HepG2 (cell line): Measurements from ENCODE around the gene TMEM178A.

ENCODE experiments used
- CTCF ChIP-seq: sonication (generic); formaldehyde crosslinking; IDR thresholded peaks from 2 replicates; pipeline ENCODE4 v1.5.0; 2020; ENCODE audit warnings: mild to moderate bottlenecking, missing genetic modification reagents, moderate library complexity
- FOXP1 ChIP-seq, 2 experiments: fragments of 450-650 bp in 1 of 2; IDR thresholded peaks; 2 replicates each; pipeline ENCODE4 v1.6.1; 2017 to 2018; ENCODE audit warnings: antibody characterized with exemption in 1 of 2
- MYNN ChIP-seq: sonication (generic); formaldehyde crosslinking; IDR thresholded peaks from 2 replicates; pipeline ENCODE4 v1.4.0; 2020; ENCODE audit warnings: mild to moderate bottlenecking, low read depth, missing genetic modification reagents
- POLR2A ChIP-seq, 2 experiments: IDR thresholded peaks; 2 replicates each; pipeline ENCODE4 v1.6.1; 2011; ENCODE audit warnings: low read depth in 2 of 2, low read length in 2 of 2, mild to moderate bottlenecking in 1 of 2, moderate library complexity in 1 of 2; ENCODE audit not compliant: insufficient read depth in 1 of 2
- SOX6 ChIP-seq, 2 experiments: fragments of 450-650 bp in 1 of 2; sonication (generic) in 1 of 2; formaldehyde crosslinking in 1 of 2; IDR thresholded peaks; 2 replicates each; pipeline versions ENCODE4 v1.4.0 to v1.6.1; 2017 to 2020; ENCODE audit warnings: antibody characterized with exemption in 1 of 2, mild to moderate bottlenecking in 1 of 2, missing genetic modification reagents in 1 of 2
- ZNF138 ChIP-seq: sonication (generic); formaldehyde crosslinking; IDR thresholded peaks from 2 replicates; pipeline ENCODE4 v1.5.0; 2020; ENCODE audit warnings: mild to moderate bottlenecking, low read depth, missing genetic modification reagents
- ZNF230 ChIP-seq: sonication (generic); formaldehyde crosslinking; IDR thresholded peaks from 2 replicates; pipeline ENCODE4 v1.4.0; 2020; ENCODE audit warnings: mild to moderate bottlenecking, missing genetic modification reagents
- ZSCAN22 ChIP-seq: sonication (generic); formaldehyde crosslinking; IDR thresholded peaks from 2 replicates; pipeline ENCODE4 v1.4.0; 2020; ENCODE audit warnings: mild to moderate bottlenecking, missing genetic modification reagents

GRCh38 chr2:39732482-39732881 lies 66.8 kb downstream of the TMEM178A start:
- no peak for TF ChIP-seq FOXP1 (IDR thresholded peaks at IDR 0.05)
- TF ChIP-seq FOXP1 (CRISPR knock-in tag; IDR thresholded peaks at IDR 0.05) = no peak
- no peak for TF ChIP-seq CTCF (CRISPR knock-in tag)
- no peak for TF ChIP-seq SOX6 (IDR thresholded peaks at IDR 0.05)
- no peak for TF ChIP-seq SOX6 (CRISPR knock-in tag; IDR thresholded peaks at IDR 0.05)
- TF ChIP-seq ZSCAN22 (CRISPR knock-in tag) = no peak
- no peak for TF ChIP-seq ZNF138 (CRISPR knock-in tag)
- TF ChIP-seq POLR2A (IDR thresholded peaks at IDR 0.05; ENCODE audit: insufficient read depth in 1 of 2, low read depth in 2 of 2, low read length in 2 of 2) = no peak
- TF ChIP-seq ZNF230 = no peak
- no peak for TF ChIP-seq MYNN (CRISPR knock-in tag)
